DND-41 (cell line): ENCODE results near the gene GPR179.
A peak's percentile ranks its signal among the peaks of the same experiment; 100 is the strongest.

ENCODE experiments used
- ATAC-seq: fragments of 200-7000 bp; cut with Tn5 transposase; 3 replicates; pipeline ENCODE4 v1.9.1; 2021; ENCODE audit warnings: low read depth; ENCODE audit not compliant: insufficient read depth
- DNase-seq: peaks from one replicate; pipeline ENCODE4 v3.0.0-alpha.2; 2020
- H2AFZ ChIP-seq: 2 replicates; pipeline ENCODE4 v1.6.0; 2012; ENCODE audit warnings: low read depth, low read length
- H3K27ac ChIP-seq: 2 replicates; pipeline ENCODE4 v1.5.1; 2012; ENCODE audit warnings: low read length, inconsistent platforms
- H3K27me3 ChIP-seq: fragments of 200-600 bp; sonication (generic); 2 replicates; pipeline ENCODE4 v1.6.0; 2012; ENCODE audit warnings: low read length, mild to moderate bottlenecking, inconsistent platforms; ENCODE audit not compliant: insufficient read depth, poor library complexity
- H3K36me3 ChIP-seq: 2 replicates; pipeline ENCODE4 v1.5.1; 2012; ENCODE audit warnings: low read length, inconsistent platforms; ENCODE audit not compliant: insufficient read depth
- H3K4me1 ChIP-seq: 2 replicates; pipeline ENCODE4 v1.5.1; 2012; ENCODE audit warnings: mild to moderate bottlenecking, low read length; ENCODE audit not compliant: insufficient read depth
- H3K4me2 ChIP-seq: 2 replicates; pipeline ENCODE4 v1.6.0; 2012; ENCODE audit warnings: mild to moderate bottlenecking, moderate library complexity, low read length, inconsistent platforms; ENCODE audit not compliant: insufficient read depth
- H3K4me3 ChIP-seq, 2 experiments: fragments of 200-600 bp in 1 of 2; shearing (Covaris generic) in 1 of 2; 2 replicates each; pipeline ENCODE4 v1.5.1; 2012 to 2016; ENCODE audit warnings: inconsistent platforms in 2 of 2, low read length in 2 of 2, mild to moderate bottlenecking in 2 of 2, low read depth in 1 of 2, moderate library complexity in 1 of 2
- H3K79me2 ChIP-seq: 2 replicates; pipeline ENCODE4 v1.6.0; 2012; ENCODE audit warnings: low read length, inconsistent platforms; ENCODE audit not compliant: insufficient read depth
- H3K9ac ChIP-seq: 2 replicates; pipeline ENCODE4 v1.6.0; 2012; ENCODE audit warnings: low read depth, mild to moderate bottlenecking, inconsistent platforms, low read length, moderate library complexity
- H3K9me3 ChIP-seq: 2 replicates; pipeline ENCODE4 v1.5.1; 2012; ENCODE audit warnings: low read length, moderate library complexity, mild to moderate bottlenecking, inconsistent platforms; ENCODE audit not compliant: insufficient read depth, severe bottlenecking
- H4K20me1 ChIP-seq: 2 replicates; pipeline ENCODE4 v1.6.0; 2012; ENCODE audit warnings: low read length; ENCODE audit not compliant: insufficient read depth
- EZH2 ChIP-seq: IDR thresholded peaks from 3 replicates; pipeline ENCODE4 v1.6.1; 2012; ENCODE audit warnings: borderline replicate concordance, low read depth, mild to moderate bottlenecking, moderate library complexity, low read length, inconsistent platforms; ENCODE audit not compliant: severe bottlenecking
- TF ChIP-seq, protein P1 (sequence below): IDR thresholded peaks from 2 replicates; pipeline ENCODE4 v1.5.1; 2012; ENCODE audit warnings: borderline replicate concordance, low read length, moderate library complexity, mild to moderate bottlenecking; ENCODE audit not compliant: poor library complexity, severe bottlenecking; ENCODE audit errors: extremely low read depth

The GPR179 gene

DNA sequence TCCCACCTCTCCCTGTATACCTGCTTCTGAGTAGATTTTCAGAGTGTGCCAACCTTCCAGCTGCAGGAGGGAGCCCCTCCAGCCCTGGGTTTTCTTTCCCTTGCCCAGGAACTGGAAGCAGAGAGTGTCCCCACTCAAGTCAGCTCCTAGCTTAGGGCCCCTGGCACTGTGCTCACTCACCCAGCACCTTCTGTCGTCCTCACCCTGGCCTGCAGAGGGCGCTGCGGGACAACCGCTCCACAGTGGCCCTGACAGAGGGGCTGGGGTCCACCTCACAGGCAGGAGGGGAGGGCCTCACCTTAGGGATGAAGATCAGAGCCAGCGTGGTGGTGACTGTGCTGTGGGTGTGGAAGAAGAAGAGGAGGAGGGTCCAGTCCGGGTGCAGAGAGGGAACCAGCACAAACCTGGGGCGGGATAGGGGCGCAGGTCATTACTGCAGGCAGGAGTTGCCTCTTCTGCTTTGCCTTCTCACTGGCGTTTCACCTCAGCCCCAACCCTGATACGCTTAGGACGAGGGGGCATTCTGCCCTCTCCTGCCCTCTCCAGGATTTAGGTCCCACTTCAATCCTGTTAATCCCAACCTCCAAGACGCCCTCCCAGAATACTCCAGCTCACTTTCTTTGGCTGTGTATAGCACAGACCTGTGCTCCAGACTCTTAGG is 10.0 kb downstream of the GPR179 start:
- Histone ChIP-seq H3K4me1 (no peaks in the 10 kb centered on the region), H3K9me3 (no peaks in the 10 kb centered on the region), H3K36me3 (no peaks in the 10 kb centered on the region), H3K4me3 (no peak overlapping the region), H3K27ac (no peak overlapping the region), H3K4me2 (no peak overlapping the region), H3K79me2 (no peaks in the 10 kb centered on the region), H3K27me3 (no peaks in the 10 kb centered on the region), H2AFZ (no peak overlapping the region), H3K9ac (no peak overlapping the region), H4K20me1 (no peaks in the 10 kb centered on the region; the same call in 1 of the 2 replicates)
- TF ChIP-seq, protein P1, sequence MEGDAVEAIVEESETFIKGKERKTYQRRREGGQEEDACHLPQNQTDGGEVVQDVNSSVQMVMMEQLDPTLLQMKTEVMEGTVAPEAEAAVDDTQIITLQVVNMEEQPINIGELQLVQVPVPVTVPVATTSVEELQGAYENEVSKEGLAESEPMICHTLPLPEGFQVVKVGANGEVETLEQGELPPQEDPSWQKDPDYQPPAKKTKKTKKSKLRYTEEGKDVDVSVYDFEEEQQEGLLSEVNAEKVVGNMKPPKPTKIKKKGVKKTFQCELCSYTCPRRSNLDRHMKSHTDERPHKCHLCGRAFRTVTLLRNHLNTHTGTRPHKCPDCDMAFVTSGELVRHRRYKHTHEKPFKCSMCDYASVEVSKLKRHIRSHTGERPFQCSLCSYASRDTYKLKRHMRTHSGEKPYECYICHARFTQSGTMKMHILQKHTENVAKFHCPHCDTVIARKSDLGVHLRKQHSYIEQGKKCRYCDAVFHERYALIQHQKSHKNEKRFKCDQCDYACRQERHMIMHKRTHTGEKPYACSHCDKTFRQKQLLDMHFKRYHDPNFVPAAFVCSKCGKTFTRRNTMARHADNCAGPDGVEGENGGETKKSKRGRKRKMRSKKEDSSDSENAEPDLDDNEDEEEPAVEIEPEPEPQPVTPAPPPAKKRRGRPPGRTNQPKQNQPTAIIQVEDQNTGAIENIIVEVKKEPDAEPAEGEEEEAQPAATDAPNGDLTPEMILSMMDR, result peak; percentile 88
- no peak for TF ChIP-seq EZH2
- ATAC-seq (peak; percentile 88), DNase-seq (peak; percentile 67)

DNA sequence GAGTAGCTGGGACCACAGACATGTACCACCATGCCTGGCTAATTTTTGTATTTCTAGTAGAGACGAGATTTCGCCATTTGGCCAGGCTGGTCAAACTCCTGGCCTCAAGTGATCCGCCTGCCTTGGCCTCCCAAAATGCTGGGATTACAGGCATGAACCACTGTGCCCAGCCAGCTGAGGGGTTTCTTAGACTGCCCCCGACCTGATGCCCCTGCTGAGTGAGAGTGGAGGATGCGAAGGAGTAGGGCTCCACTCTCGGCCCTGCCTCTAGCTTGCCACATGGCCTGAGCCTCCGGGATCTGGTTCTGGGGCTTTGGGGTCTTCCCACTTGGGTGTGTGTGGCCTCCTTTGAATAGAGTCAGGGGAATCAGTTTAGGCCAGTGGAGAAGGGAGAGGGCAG is 11.0 kb downstream of the GPR179 start:
- Histone ChIP-seq H4K20me1 (no peaks in the 10 kb centered on the region; the same call in 1 of the 2 replicates), H3K4me1 (no peaks in the 10 kb centered on the region), H3K79me2 (no peaks in the 10 kb centered on the region), H3K4me2 (no peak overlapping the region), H2AFZ (no peak overlapping the region), H3K4me3 (no peak overlapping the region), H3K27me3 (no peaks in the 10 kb centered on the region), H3K9me3 (no peaks in the 10 kb centered on the region), H3K27ac (no peak overlapping the region), H3K9ac (no peak overlapping the region), H3K36me3 (no peaks in the 10 kb centered on the region)
- DNase-seq (no peak), ATAC-seq (no peak)
- no peak for TF ChIP-seq EZH2
- TF ChIP-seq, protein P1, result no peak

DNA sequence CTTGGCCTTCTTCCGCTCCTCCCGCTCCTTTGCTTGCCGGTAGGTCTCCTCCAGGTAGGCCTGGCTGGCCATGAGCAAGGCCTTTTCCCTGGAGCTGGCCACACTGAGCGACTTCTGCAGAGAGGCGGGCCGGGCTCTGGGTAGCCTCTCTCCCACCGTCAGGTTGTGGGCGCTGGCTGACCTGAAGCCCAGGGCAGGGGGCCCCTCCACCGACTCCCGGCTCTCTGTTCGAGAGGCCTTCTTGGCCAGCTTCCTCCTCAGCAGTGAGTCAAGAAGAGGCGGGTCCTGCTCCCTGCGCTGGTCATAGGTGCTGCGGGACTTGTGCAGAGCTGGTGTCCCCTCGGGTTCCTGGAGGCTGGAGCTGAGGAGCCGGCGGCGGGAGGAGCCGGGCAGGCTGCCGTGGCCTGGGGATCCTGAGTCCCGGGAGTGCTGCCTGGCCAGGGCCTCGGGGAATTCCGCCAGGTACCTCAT is 12.8 kb downstream of the GPR179 start:
- ATAC-seq (no peak), DNase-seq (no peak)
- Histone ChIP-seq H3K9ac (no peak overlapping the region), H3K27me3 (no peaks in the 10 kb centered on the region), H3K9me3 (no peaks in the 10 kb centered on the region), H3K79me2 (no peaks in the 10 kb centered on the region), H3K4me1 (no peaks in the 10 kb centered on the region), H3K36me3 (no peaks in the 10 kb centered on the region), H3K4me3 (no peak overlapping the region), H3K27ac (no peak overlapping the region), H2AFZ (no peak overlapping the region), H4K20me1 (no peaks in the 10 kb centered on the region; the same call in 1 of the 2 replicates), H3K4me2 (no peak overlapping the region)
- TF ChIP-seq EZH2, result no peak
- TF ChIP-seq, protein P1, result no peak
